ENCODE data around the gene PRR3. TPM values are rescaled to one million over a fixed set of nuclear protein-coding genes. Genes with fewer than 3 reads are reported as not detected.

The PRR3 gene
- total RNA-seq, 1 experiment from 2014 or later, result 13.1 TPM

DNA sequence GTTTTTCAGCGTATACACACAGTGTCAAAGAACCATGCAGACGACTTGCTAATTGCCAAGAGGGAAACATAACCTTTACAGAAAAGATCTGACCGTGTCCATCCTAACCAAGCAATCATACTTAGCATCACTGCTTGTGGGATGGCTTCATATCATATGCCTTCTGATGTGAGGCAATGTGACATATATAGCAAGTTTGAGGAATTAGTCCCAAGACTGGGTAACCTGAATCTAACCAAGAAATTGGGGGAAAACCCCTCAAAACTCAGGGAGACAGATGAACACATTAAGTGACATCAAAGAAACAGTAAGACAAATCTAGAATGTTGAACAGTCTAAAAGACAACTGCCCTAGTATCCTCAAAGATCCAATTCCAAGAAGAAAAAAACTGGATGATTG is 19.2 kb upstream of the PRR3 start:
- H3K4me1 Mint-ChIP-seq, result peaks cover 10% of the 10 kb centered on the region
- POLR2A ChIA-PET, result no interaction called here
- no peak for ATAC-seq
- H3K36me3 Mint-ChIP-seq, result no peaks in the 10 kb centered on the region
- no peak for DNase-seq (ENCODE audit: low spot score)
- H3K27me3 Mint-ChIP-seq (ENCODE audit: low read depth), result no peaks in the 10 kb centered on the region; the same call in 1 of the 2 replicates
- H3K4me3 Mint-ChIP-seq, result no peak overlapping the region
- H3K9me3 Mint-ChIP-seq, result no peaks in the 10 kb centered on the region
- no peak overlapping the region for H3K27ac Mint-ChIP-seq
- TF ChIP-seq, protein P1, sequence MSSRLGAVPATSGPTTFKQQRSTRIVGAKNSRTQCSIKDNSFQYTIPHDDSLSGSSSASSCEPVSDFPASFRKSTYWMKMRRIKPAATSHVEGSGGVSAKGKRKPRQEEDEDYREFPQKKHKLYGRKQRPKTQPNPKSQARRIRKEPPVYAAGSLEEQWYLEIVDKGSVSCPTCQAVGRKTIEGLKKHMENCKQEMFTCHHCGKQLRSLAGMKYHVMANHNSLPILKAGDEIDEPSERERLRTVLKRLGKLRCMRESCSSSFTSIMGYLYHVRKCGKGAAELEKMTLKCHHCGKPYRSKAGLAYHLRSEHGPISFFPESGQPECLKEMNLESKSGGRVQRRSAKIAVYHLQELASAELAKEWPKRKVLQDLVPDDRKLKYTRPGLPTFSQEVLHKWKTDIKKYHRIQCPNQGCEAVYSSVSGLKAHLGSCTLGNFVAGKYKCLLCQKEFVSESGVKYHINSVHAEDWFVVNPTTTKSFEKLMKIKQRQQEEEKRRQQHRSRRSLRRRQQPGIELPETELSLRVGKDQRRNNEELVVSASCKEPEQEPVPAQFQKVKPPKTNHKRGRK (CRISPR knock-in tag; IDR thresholded peaks at IDR 0.05; ENCODE audit: borderline replicate concordance), result no peak
- CTCF ChIA-PET, result interaction anchor here (1.0 kb wide), 1 partner anchor 84 kb away, joined by 3 read pairs; no protein-coding TSS in a partner anchor

DNA sequence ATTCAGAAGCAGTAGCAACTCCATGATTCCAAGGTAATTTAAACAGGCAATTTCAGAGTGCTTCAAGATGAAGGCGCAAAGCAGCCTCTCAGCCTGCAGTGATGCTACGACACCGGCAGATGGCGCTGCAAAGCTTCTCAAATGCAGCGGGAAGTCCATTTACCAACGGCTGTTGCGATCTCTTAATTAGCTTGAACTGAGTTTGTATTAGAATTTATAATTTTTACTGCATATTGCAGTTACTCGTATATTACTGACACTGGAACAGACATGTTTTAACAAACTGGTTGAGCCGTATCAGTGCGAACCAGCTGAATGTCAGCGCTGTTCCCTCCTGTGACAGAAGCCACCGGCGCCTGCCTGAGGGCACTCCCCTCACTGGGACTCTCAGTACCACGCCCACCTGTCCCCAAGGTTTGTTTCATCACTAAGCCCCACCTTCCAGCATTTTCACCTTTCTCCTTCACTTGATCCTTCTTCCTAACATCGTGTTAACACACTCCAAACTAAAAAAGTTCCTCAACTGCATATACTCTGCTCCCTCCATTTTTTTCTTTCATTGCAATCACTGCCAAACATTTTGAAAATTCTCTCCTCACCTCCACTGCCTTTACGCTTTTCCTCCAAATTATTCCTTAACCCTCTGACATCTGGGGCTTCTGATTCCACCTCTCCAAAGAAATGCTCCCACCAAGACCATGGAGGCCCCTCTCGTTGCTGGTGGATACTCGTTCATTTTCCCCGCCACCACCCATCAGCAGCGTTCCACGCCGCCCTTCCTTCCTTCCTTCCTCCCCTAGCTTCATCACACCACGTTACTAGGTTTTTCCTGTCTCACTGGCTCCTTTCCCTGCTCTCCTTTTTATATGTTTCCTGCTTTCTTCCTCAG is 15.3 kb upstream of the PRR3 start:
- Mint-ChIP-seq H3K27me3 (ENCODE audit: low read depth) (no peaks in the 10 kb centered on the region; the same call in 1 of the 2 replicates), H3K9me3 (no peaks in the 10 kb centered on the region), H3K4me1 (peaks cover 10% of the 10 kb centered on the region), H3K4me3 (peak overlapping the region; percentile 74), H3K36me3 (peaks cover 2% of the 10 kb centered on the region; the same call in 1 of the 2 replicates), H3K27ac (no peak overlapping the region)
- POLR2A ChIA-PET, result interaction anchor here (0.9 to 1.4 kb wide), 3 partner anchors 9 to 57 kb away, joined by 3 read pairs; no protein-coding TSS in a partner anchor
- CTCF ChIA-PET, result interaction anchor here (0.6 to 5.9 kb wide), 39 partner anchors 9 to 569 kb away, joined by 3 to 212 read pairs (median 5); partner anchors contain the start of genes ABCF1, NRM and TRIM39
- TF ChIP-seq, protein P2, sequence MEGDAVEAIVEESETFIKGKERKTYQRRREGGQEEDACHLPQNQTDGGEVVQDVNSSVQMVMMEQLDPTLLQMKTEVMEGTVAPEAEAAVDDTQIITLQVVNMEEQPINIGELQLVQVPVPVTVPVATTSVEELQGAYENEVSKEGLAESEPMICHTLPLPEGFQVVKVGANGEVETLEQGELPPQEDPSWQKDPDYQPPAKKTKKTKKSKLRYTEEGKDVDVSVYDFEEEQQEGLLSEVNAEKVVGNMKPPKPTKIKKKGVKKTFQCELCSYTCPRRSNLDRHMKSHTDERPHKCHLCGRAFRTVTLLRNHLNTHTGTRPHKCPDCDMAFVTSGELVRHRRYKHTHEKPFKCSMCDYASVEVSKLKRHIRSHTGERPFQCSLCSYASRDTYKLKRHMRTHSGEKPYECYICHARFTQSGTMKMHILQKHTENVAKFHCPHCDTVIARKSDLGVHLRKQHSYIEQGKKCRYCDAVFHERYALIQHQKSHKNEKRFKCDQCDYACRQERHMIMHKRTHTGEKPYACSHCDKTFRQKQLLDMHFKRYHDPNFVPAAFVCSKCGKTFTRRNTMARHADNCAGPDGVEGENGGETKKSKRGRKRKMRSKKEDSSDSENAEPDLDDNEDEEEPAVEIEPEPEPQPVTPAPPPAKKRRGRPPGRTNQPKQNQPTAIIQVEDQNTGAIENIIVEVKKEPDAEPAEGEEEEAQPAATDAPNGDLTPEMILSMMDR (IDR thresholded peaks at IDR 0.05), result peak; percentile 97
- TF ChIP-seq MYBL2 (CRISPR knock-in tag; IDR thresholded peaks at IDR 0.05) (no peak), FOXJ3 (CRISPR knock-in tag; IDR thresholded peaks at IDR 0.05; ENCODE audit: borderline replicate concordance) (no peak), FOXP1 (CRISPR knock-in tag; IDR thresholded peaks at IDR 0.05; ENCODE audit: borderline replicate concordance) (no peak), SP1 (CRISPR knock-in tag; conservative IDR thresholded peaks at IDR 0.05) (0 out of 2 replicates have a peak, but pooled peaks have one; percentile 27), MXD4 (CRISPR knock-in tag; IDR thresholded peaks at IDR 0.05; ENCODE audit: borderline replicate concordance) (no peak)
- ATAC-seq (peak; percentile 85), DNase-seq (ENCODE audit: low spot score) (peak; percentile 80)

DNA sequence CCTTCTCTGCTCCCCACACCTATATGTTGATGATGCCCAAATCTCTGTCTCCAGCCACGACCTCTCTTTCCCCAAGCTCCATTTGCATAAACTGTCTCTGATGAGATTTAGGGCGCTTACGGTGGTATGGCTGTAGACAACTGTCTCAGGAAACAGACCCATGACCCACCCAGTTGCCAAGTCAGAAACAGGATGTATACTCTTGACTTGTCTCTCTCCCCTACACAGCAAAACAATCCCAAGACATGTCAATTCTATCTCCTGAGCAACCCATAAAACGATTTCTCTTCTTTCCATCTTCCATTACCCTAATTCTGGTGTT is 14.7 kb upstream of the PRR3 start:
- H3K4me1 Mint-ChIP-seq, result peaks cover 10% of the 10 kb centered on the region
- H3K36me3 Mint-ChIP-seq, result peaks cover 4% of the 10 kb centered on the region; the same call in 1 of the 2 replicates
- no peaks in the 10 kb centered on the region for H3K9me3 Mint-ChIP-seq
- CTCF ChIA-PET, result interaction anchor here (0.6 to 5.9 kb wide), 22 partner anchors 8 to 515 kb away, joined by 3 to 212 read pairs (median 9); partner anchors contain the start of gene ABCF1
- DNase-seq (ENCODE audit: low spot score) (no peak), ATAC-seq (no peak)
- TF ChIP-seq RORB (CRISPR knock-in tag; IDR thresholded peaks at IDR 0.05) (no peak), ZBTB21 (CRISPR knock-in tag; IDR thresholded peaks at IDR 0.05; ENCODE audit: borderline replicate concordance) (no peak), ZNF396 (CRISPR knock-in tag; IDR thresholded peaks at IDR 0.05; ENCODE audit: borderline replicate concordance) (no peak), MYBL2 (CRISPR knock-in tag; IDR thresholded peaks at IDR 0.05) (no peak), RELA (CRISPR knock-in tag; IDR thresholded peaks at IDR 0.05; ENCODE audit: borderline replicate concordance) (no peak), ZNF121 (CRISPR knock-in tag; IDR thresholded peaks at IDR 0.05) (no peak), SOX15 (CRISPR knock-in tag; IDR thresholded peaks at IDR 0.05) (no peak), TEAD1 (CRISPR knock-in tag; IDR thresholded peaks at IDR 0.05) (no peak), ZNF671 (CRISPR knock-in tag; IDR thresholded peaks at IDR 0.05) (no peak), JUN (CRISPR knock-in tag; IDR thresholded peaks at IDR 0.05) (no peak), NFATC4 (CRISPR knock-in tag; IDR thresholded peaks at IDR 0.05) (no peak), MXD4 (CRISPR knock-in tag; IDR thresholded peaks at IDR 0.05; ENCODE audit: borderline replicate concordance) (no peak)
- TF ChIP-seq, protein P3, sequence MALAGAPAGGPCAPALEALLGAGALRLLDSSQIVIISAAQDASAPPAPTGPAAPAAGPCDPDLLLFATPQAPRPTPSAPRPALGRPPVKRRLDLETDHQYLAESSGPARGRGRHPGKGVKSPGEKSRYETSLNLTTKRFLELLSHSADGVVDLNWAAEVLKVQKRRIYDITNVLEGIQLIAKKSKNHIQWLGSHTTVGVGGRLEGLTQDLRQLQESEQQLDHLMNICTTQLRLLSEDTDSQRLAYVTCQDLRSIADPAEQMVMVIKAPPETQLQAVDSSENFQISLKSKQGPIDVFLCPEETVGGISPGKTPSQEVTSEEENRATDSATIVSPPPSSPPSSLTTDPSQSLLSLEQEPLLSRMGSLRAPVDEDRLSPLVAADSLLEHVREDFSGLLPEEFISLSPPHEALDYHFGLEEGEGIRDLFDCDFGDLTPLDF (CRISPR knock-in tag; IDR thresholded peaks at IDR 0.05), result no peak
- TF ChIP-seq, protein P4, sequence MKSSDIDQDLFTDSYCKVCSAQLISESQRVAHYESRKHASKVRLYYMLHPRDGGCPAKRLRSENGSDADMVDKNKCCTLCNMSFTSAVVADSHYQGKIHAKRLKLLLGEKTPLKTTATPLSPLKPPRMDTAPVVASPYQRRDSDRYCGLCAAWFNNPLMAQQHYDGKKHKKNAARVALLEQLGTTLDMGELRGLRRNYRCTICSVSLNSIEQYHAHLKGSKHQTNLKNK (CRISPR knock-in tag; IDR thresholded peaks at IDR 0.05), result no peak
- TF ChIP-seq, protein P5, sequence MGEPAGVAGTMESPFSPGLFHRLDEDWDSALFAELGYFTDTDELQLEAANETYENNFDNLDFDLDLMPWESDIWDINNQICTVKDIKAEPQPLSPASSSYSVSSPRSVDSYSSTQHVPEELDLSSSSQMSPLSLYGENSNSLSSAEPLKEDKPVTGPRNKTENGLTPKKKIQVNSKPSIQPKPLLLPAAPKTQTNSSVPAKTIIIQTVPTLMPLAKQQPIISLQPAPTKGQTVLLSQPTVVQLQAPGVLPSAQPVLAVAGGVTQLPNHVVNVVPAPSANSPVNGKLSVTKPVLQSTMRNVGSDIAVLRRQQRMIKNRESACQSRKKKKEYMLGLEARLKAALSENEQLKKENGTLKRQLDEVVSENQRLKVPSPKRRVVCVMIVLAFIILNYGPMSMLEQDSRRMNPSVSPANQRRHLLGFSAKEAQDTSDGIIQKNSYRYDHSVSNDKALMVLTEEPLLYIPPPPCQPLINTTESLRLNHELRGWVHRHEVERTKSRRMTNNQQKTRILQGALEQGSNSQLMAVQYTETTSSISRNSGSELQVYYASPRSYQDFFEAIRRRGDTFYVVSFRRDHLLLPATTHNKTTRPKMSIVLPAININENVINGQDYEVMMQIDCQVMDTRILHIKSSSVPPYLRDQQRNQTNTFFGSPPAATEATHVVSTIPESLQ (CRISPR knock-in tag; IDR thresholded peaks at IDR 0.05), result no peak
- TF ChIP-seq, protein P6, sequence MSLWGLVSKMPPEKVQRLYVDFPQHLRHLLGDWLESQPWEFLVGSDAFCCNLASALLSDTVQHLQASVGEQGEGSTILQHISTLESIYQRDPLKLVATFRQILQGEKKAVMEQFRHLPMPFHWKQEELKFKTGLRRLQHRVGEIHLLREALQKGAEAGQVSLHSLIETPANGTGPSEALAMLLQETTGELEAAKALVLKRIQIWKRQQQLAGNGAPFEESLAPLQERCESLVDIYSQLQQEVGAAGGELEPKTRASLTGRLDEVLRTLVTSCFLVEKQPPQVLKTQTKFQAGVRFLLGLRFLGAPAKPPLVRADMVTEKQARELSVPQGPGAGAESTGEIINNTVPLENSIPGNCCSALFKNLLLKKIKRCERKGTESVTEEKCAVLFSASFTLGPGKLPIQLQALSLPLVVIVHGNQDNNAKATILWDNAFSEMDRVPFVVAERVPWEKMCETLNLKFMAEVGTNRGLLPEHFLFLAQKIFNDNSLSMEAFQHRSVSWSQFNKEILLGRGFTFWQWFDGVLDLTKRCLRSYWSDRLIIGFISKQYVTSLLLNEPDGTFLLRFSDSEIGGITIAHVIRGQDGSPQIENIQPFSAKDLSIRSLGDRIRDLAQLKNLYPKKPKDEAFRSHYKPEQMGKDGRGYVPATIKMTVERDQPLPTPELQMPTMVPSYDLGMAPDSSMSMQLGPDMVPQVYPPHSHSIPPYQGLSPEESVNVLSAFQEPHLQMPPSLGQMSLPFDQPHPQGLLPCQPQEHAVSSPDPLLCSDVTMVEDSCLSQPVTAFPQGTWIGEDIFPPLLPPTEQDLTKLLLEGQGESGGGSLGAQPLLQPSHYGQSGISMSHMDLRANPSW (CRISPR knock-in tag; conservative IDR thresholded peaks at IDR 0.05; ENCODE audit: low read depth), result no peak
- peak overlapping the region; percentile 74 for H3K4me3 Mint-ChIP-seq
- H3K27ac Mint-ChIP-seq, result no peak overlapping the region
- H3K27me3 Mint-ChIP-seq (ENCODE audit: low read depth), result no peaks in the 10 kb centered on the region; the same call in 1 of the 2 replicates
- POLR2A ChIA-PET, result interaction anchor here (1.2 to 1.4 kb wide), 2 partner anchors 52 to 56 kb away, joined by 3 read pairs; no protein-coding TSS in a partner anchor
